ENCODE measurements around the gene GRID2. TPM values are rescaled to one million over a fixed set of nuclear protein-coding genes. Genes with fewer than 3 reads are reported as not detected.

The GRID2 gene
- total and polyA plus RNA-seq, 10 of the 15 experiments (the other 5 are each of a cell fraction or from before 2014, with no cell fraction given): not detected

- Histone ChIP-seq H3K79me2 (ENCODE audit: control insufficient read depth, insufficient read depth, low read length) (no peaks in the 10 kb centered on the region), H3K9me3 (replicated peaks; ENCODE audit: control insufficient read depth, insufficient read depth, low read length) (no peaks in the 10 kb centered on the region), H2AFZ (ENCODE audit: control insufficient read depth, low read depth, low read length) (no peak overlapping the region), H3K9ac (ENCODE audit: control insufficient read depth, insufficient read depth, low read length) (no peak overlapping the region), H3K4me3 (no peak overlapping the region), H3K4me1 (ENCODE audit: control insufficient read depth, insufficient read depth, low read length) (no peaks in the 10 kb centered on the region), H4K20me1 (ENCODE audit: control insufficient read depth, insufficient read depth) (no peaks in the 10 kb centered on the region), H3K27ac (ENCODE audit: control insufficient read depth, insufficient read depth) (no peak overlapping the region), H3K27me3 (replicated peaks in 1 of 2; ENCODE audit: control insufficient read depth in 2 of 2, insufficient read depth in 2 of 2, low read length in 1 of 2) (no peaks in the 10 kb centered on the region), H3K36me3 (ENCODE audit: control insufficient read depth in 2 of 2, insufficient read depth in 2 of 2, low read length in 1 of 2) (no peaks in the 10 kb centered on the region), H3K4me2 (ENCODE audit: control insufficient read depth, insufficient read depth) (no peak overlapping the region)
- intact Hi-C loops (cut with micrococcal nuclease; ENCODE audit: unreplicated experiment) (no loop called here), in situ Hi-C loops (cut with MboI) (no loop called here)
- ChIA-PET CTCF (no interaction called here), POLR2A (no interaction called here), SMC1A (ENCODE audit: uncharacterized antibody, unreplicated experiment) (interaction anchor here (0.7 to 1.3 kb wide), 2 partner anchors 33 to 54 kb away, joined by 3 read pairs; no protein-coding TSS in a partner anchor), RAD21 (ENCODE audit: unreplicated experiment) (interaction anchor here (0.7 kb wide), 1 partner anchor 76 kb away, joined by 3 read pairs; no protein-coding TSS in a partner anchor)
- WGBS (ENCODE audit: insufficient coverage, insufficient replicate concordance, low lambda C conversion rate, missing lambda C conversion rate): 29% methylated on average over 8 of the region's 8 CpGs
- TF ChIP-seq, protein P1, sequence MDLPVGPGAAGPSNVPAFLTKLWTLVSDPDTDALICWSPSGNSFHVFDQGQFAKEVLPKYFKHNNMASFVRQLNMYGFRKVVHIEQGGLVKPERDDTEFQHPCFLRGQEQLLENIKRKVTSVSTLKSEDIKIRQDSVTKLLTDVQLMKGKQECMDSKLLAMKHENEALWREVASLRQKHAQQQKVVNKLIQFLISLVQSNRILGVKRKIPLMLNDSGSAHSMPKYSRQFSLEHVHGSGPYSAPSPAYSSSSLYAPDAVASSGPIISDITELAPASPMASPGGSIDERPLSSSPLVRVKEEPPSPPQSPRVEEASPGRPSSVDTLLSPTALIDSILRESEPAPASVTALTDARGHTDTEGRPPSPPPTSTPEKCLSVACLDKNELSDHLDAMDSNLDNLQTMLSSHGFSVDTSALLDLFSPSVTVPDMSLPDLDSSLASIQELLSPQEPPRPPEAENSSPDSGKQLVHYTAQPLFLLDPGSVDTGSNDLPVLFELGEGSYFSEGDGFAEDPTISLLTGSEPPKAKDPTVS (IDR thresholded peaks at IDR 0.05; ENCODE audit: low read depth, low read length): no peak
- TF ChIP-seq KAT2A (conservative IDR thresholded peaks at IDR 0.05; ENCODE audit: control insufficient read depth, low read depth, low read length): no peak
- TF ChIP-seq BCL3 (IDR thresholded peaks at IDR 0.05; ENCODE audit: borderline replicate concordance, insufficient read depth, low read depth, low read length, poor library complexity, severe bottlenecking): no peak
- no peak for TF ChIP-seq HDAC2 (IDR thresholded peaks at IDR 0.05)
- TF ChIP-seq HDGF (IDR thresholded peaks at IDR 0.05): no peak
- no peak for TF ChIP-seq BACH1 (IDR thresholded peaks at IDR 0.05; ENCODE audit: borderline replicate concordance)
- TF ChIP-seq POLR2AphosphoS5 (IDR thresholded peaks at IDR 0.05; ENCODE audit: low read length): no peak
- no peak for TF ChIP-seq PKNOX1 (IDR thresholded peaks at IDR 0.05)
- TF ChIP-seq E2F4 (IDR thresholded peaks at IDR 0.05; ENCODE audit: low read depth, low read length): no peak
- no peak for TF ChIP-seq RBBP5 (conservative IDR thresholded peaks at IDR 0.05)
- no peak for TF ChIP-seq STAT1 (conservative IDR thresholded peaks at IDR 0.05)
- no peak for TF ChIP-seq LARP7 (IDR thresholded peaks at IDR 0.05)
- no peak for TF ChIP-seq ZNF622 (IDR thresholded peaks at IDR 0.05)
- TF ChIP-seq NFYA (IDR thresholded peaks at IDR 0.05; ENCODE audit: borderline replicate concordance, low read depth, low read length): no peak
- no peak for TF ChIP-seq RUNX3 (IDR thresholded peaks at IDR 0.05; ENCODE audit: low read length)
- no peak for TF ChIP-seq CBX3 (IDR thresholded peaks at IDR 0.05; ENCODE audit: borderline replicate concordance, low read depth)
- TF ChIP-seq NR2F1 (conservative IDR thresholded peaks at IDR 0.05): no peak
- TF ChIP-seq TCF3 (IDR thresholded peaks at IDR 0.05; ENCODE audit: borderline replicate concordance, insufficient read depth, low read depth, low read length): no peak
- no peak for TF ChIP-seq MEF2B (IDR thresholded peaks at IDR 0.05; ENCODE audit: partially characterized antibody, poor library complexity, severe bottlenecking)
- ATAC-seq (no peak), DNase-seq (ENCODE audit: low read depth, low spot score) (no peak), FAIRE-seq (no peak)
- no TSS peak for BruUV-seq (replicated peaks)
Observed at GRCh38 chr4:93216646-93217045, 912.9 kb downstream of the GRID2 start.

Measured in GM12878 (cell line).